ENCODE measurements around the gene NANP.

NANP gene

GRCh38 chr20:25580711-25581110, 43.1 kb downstream of the NANP start:
- Histone ChIP-seq H3K36me3 (ENCODE audit: insufficient read depth, low read length) (no peaks in the 10 kb centered on the region), H3K4me1 (ENCODE audit: insufficient read depth, low read length, poor library complexity, severe bottlenecking) (peaks cover 39% of the 10 kb centered on the region), H3K9me3 (ENCODE audit: insufficient read depth, low read depth, low read length) (no peaks in the 10 kb centered on the region), H3K9me2 (replicated peaks; ENCODE audit: low read depth, low read length) (no peaks in the 10 kb centered on the region), H3K9ac (ENCODE audit: low read depth, low read length, poor library complexity, severe bottlenecking) (no peak overlapping the region), H3K4me2 (ENCODE audit: low read depth, low read length, poor library complexity, severe bottlenecking) (peak overlapping the region; percentile 81), H3K4me3 (ENCODE audit: low read length, poor library complexity, severe bottlenecking) (no peak overlapping the region), H2AFZ (ENCODE audit: low read length) (no peak overlapping the region), H4K20me1 (ENCODE audit: insufficient read depth, low read length, poor library complexity, severe bottlenecking) (peaks cover 53% of the 10 kb centered on the region), H3K79me2 (ENCODE audit: insufficient read depth, low read length) (peaks cover 88% of the 10 kb centered on the region), H3K27me3 (ENCODE audit: insufficient read depth, low read length, poor library complexity, severe bottlenecking) (no peaks in the 10 kb centered on the region), H3F3A (ENCODE audit: low read depth) (0 out of 2 replicates have a peak, but pooled peaks cover 2% of the 10 kb centered on the region)
- TF ChIP-seq CTCF (conservative IDR thresholded peaks at IDR 0.05; ENCODE audit: low read length) = no peak
- TF ChIP-seq EZH2phosphoT487 (IDR thresholded peaks at IDR 0.05; ENCODE audit: borderline replicate concordance) = no peak

- Histone ChIP-seq H3K4me1 (ENCODE audit: insufficient read depth, low read length, poor library complexity, severe bottlenecking) (peaks cover 45% of the 10 kb centered on the region), H3K9me3 (ENCODE audit: insufficient read depth, low read depth, low read length) (no peaks in the 10 kb centered on the region), H3K4me2 (ENCODE audit: low read depth, low read length, poor library complexity, severe bottlenecking) (peak overlapping the region; percentile 27), H3K9ac (ENCODE audit: low read depth, low read length, poor library complexity, severe bottlenecking) (no peak overlapping the region), H3F3A (ENCODE audit: low read depth) (no peaks in the 10 kb centered on the region), H3K9me2 (replicated peaks; ENCODE audit: low read depth, low read length) (no peaks in the 10 kb centered on the region), H3K36me3 (ENCODE audit: insufficient read depth, low read length) (no peaks in the 10 kb centered on the region), H3K79me2 (ENCODE audit: insufficient read depth, low read length) (peaks cover 97% of the 10 kb centered on the region), H3K27me3 (ENCODE audit: insufficient read depth, low read length, poor library complexity, severe bottlenecking) (no peaks in the 10 kb centered on the region), H4K20me1 (ENCODE audit: insufficient read depth, low read length, poor library complexity, severe bottlenecking) (peaks cover 61% of the 10 kb centered on the region), H2AFZ (ENCODE audit: low read length) (no peak overlapping the region), H3K4me3 (ENCODE audit: low read length, poor library complexity, severe bottlenecking) (no peak overlapping the region)
- TF ChIP-seq CTCF (conservative IDR thresholded peaks at IDR 0.05; ENCODE audit: low read length) (no peak), EZH2phosphoT487 (IDR thresholded peaks at IDR 0.05; ENCODE audit: borderline replicate concordance) (no peak)
Observed at GRCh38 chr20:25579081-25579770, 44.6 kb downstream of the NANP start.

DNA sequence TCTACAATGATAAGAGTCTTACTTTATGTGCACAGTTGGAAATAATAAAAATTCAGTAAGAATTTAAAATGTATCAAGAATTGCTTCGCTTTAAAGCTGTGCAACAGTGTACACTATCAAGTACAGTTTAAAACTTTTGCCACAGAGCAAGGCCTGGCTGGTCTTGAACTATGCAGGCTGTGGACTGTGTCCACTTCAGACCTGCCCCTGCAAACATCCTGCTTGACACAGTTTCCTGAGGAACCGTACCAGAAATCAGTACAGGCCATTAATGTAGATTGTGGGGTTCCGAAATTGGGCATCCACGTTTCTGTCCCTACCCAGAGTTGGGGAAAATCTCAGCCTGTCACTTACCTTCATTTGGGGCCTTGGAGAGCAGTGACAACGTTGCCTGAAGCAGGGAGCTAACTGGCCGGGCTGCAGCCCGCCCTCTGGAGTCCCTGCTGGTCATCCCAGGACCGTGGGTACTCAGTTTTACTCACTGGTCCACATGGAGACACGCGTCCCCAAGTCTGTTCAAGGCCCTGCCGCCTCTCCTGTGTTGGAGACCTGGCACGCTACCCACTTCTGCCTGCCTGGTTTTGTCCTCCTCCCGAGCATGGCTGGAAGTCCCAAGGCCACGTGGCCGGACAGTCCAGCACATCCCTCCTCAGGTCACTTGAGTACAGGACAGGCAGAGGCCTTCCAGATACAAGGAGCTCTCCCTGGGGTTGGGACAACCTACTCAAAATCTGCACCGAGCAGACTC, 46.9 kb downstream of the NANP start:
- Histone ChIP-seq H3K9me3 (ENCODE audit: insufficient read depth, low read depth, low read length) (no peaks in the 10 kb centered on the region), H3K9me2 (replicated peaks; ENCODE audit: low read depth, low read length) (no peaks in the 10 kb centered on the region), H3F3A (ENCODE audit: low read depth) (no peaks in the 10 kb centered on the region), H3K9ac (ENCODE audit: low read depth, low read length, poor library complexity, severe bottlenecking) (no peak overlapping the region), H3K4me2 (ENCODE audit: low read depth, low read length, poor library complexity, severe bottlenecking) (no peak overlapping the region), H4K20me1 (ENCODE audit: insufficient read depth, low read length, poor library complexity, severe bottlenecking) (peaks cover 53% of the 10 kb centered on the region), H3K79me2 (ENCODE audit: insufficient read depth, low read length) (peaks cover 94% of the 10 kb centered on the region), H3K36me3 (ENCODE audit: insufficient read depth, low read length) (no peaks in the 10 kb centered on the region), H3K4me3 (ENCODE audit: low read length, poor library complexity, severe bottlenecking) (no peak overlapping the region), H2AFZ (ENCODE audit: low read length) (no peak overlapping the region), H3K27me3 (ENCODE audit: insufficient read depth, low read length, poor library complexity, severe bottlenecking) (no peaks in the 10 kb centered on the region), H3K4me1 (ENCODE audit: insufficient read depth, low read length, poor library complexity, severe bottlenecking) (peaks cover 28% of the 10 kb centered on the region)
- no peak for TF ChIP-seq CTCF (conservative IDR thresholded peaks at IDR 0.05; ENCODE audit: low read length)
- TF ChIP-seq EZH2phosphoT487 (IDR thresholded peaks at IDR 0.05; ENCODE audit: borderline replicate concordance) = no peak

All from Loucy (cell line).